K562 (cell line): ENCODE measurements around the gene DUS3L. TPM values are rescaled to one million over a fixed set of nuclear protein-coding genes. Genes with fewer than 3 reads are reported as not detected.

ENCODE experiments used
- IFI16 ChIP-seq: fragments of 250-450 bp; sonication (Bioruptor Pico); IDR thresholded peaks from 2 replicates; pipeline ENCODE4 v2.1.2; 2022; ENCODE audit warnings: mild to moderate bottlenecking, inconsistent platforms
- MEF2A ChIP-seq: IDR thresholded peaks from 2 replicates; pipeline ENCODE4 v1.6.1; 2011; ENCODE audit warnings: low read depth, mild to moderate bottlenecking, low read length, moderate library complexity; ENCODE audit not compliant: control insufficient read depth
- MEF2D ChIP-seq: conservative IDR thresholded peaks from 2 replicates; pipeline ENCODE4 v1.6.1; 2016; ENCODE audit warnings: low read depth, missing genetic modification characterization, missing compliant biosample characterization
- MTA1 ChIP-seq: fragments of 450-650 bp; IDR thresholded peaks from 2 replicates; pipeline ENCODE4 v1.6.1; 2017; ENCODE audit warnings: borderline replicate concordance
- RBM34 ChIP-seq: fragments of 200-400 bp; formaldehyde crosslinking; IDR thresholded peaks from 2 replicates; pipeline ENCODE4 v1.6.1; 2018; ENCODE audit warnings: low read length, borderline replicate concordance; ENCODE audit not compliant: insufficient read depth
- SIN3A ChIP-seq, 2 experiments: fragments of 150-350 bp in 1 of 2; IDR thresholded peaks; 2 replicates each; pipeline ENCODE4 v1.6.1; 2011 to 2016; ENCODE audit warnings: borderline replicate concordance in 2 of 2, low read depth in 2 of 2, low read length in 2 of 2, mild to moderate bottlenecking in 2 of 2, moderate library complexity in 2 of 2; ENCODE audit not compliant: control insufficient read depth in 1 of 2
- TBP ChIP-seq: optimal IDR thresholded peaks from 2 replicates; pipeline ENCODE3; 2011; ENCODE audit warnings: low read depth, low read length, improper control_type of control experiment
- ZNF174 ChIP-seq: fragments of 250-450 bp; sonication (Bioruptor Pico); IDR thresholded peaks from 2 replicates; pipeline ENCODE4 v1.4.0; 2020; ENCODE audit warnings: mild to moderate bottlenecking
- ZNF830 ChIP-seq: fragments of 250-450 bp; sonication (Bioruptor Pico); IDR thresholded peaks from 2 replicates; pipeline ENCODE4 v1.5.0; 2021; ENCODE audit warnings: mild to moderate bottlenecking
- polyA plus RNA-seq, 8 experiments: library from polyadenylated mRNA; depleted of rRNA in 4 of 8; stranded (reverse) in 5 of 8; unstranded in 3 of 8; fragments of >200 nt; fragmentation: Nextera tagmentation in 2 of 8; fragmentation: Illumina TruSeq in 1 of 8; extraction: Ambion mirVana in 2 of 8; extraction: Trizol in 1 of 8; gene quantifications; 2 replicates each; pipeline versions ENCODE4 v1.2.1 to v1.2.3, GENCODE V29; 2011 to 2014; ENCODE audit warnings: inconsistent platforms in 1 of 8, missing spikeins in 1 of 8
- total RNA-seq, 7 experiments: library from RNA; depleted of rRNA in 6 of 7; stranded (reverse); fragments of >200 nt in 6 of 7; fragmentation: Illumina TruSeq in 2 of 7; extraction: Trizol in 2 of 7; gene quantifications; 2 replicates each; pipeline versions ENCODE4 v1.2.1 to v1.2.3, GENCODE V29; 2011 to 2021; ENCODE audit warnings: low replicate concordance in 1 of 7
- TF ChIP-seq, protein P1 (sequence below): fragments of 450-650 bp; formaldehyde crosslinking; IDR thresholded peaks from 2 replicates; pipeline ENCODE4 v1.4.0; 2020; ENCODE audit warnings: mild to moderate bottlenecking, moderate library complexity
- TF ChIP-seq, protein P2 (sequence below): IDR thresholded peaks from 2 replicates; pipeline ENCODE4 v1.6.1; 2011; ENCODE audit not compliant: insufficient read length; ENCODE audit errors: extremely low read depth

The DUS3L gene
- total and polyA plus RNA-seq, 9 of the 15 experiments (the other 6 are each of a cell fraction or from before 2014, with no cell fraction given), result 1.7 to 102 (median 77.5) TPM

DNA sequence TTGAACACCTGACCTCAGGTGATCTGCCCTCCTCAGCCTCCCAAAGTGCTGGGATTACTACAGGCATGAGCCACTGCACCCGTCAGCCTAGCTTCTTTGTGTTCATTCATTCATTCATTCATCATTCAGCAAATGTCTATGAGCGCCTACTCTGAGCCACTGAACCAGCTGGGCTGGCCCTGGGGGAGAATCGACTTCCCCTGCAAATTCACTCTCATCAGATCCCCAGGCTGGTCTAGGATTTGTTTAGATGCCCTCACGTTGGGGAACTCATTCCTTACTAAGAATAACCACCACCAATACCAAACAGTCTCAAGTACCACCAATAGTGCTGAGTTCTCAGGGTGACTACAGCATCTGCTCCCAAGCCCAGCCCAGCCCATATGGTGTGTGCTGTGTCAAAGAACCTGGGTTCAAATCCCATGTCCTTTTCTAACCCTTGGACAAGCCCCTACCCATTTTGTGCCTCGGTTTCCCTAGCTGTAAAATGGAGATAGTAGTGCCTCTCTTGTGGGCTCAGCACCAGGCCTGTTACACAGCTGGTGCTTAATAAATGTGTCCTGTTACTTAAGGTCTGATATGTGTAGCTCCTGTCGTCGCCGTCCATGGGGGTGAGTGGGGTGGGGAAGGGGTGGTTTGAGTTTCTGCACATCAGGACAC is 30.7 kb upstream of the DUS3L start (continued):
- TF ChIP-seq, protein P1, sequence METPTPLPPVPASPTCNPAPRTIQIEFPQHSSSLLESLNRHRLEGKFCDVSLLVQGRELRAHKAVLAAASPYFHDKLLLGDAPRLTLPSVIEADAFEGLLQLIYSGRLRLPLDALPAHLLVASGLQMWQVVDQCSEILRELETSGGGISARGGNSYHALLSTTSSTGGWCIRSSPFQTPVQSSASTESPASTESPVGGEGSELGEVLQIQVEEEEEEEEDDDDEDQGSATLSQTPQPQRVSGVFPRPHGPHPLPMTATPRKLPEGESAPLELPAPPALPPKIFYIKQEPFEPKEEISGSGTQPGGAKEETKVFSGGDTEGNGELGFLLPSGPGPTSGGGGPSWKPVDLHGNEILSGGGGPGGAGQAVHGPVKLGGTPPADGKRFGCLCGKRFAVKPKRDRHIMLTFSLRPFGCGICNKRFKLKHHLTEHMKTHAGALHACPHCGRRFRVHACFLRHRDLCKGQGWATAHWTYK (CRISPR knock-in tag), result no peak
- TF ChIP-seq TBP (peak; percentile 77), SIN3A (IDR thresholded peaks at IDR 0.05; ENCODE audit: borderline replicate concordance in 2 of 2, control insufficient read depth in 1 of 2, low read depth in 2 of 2, low read length in 2 of 2) (0 out of 4 replicates have a peak, but pooled peaks of 1 of the 2 experiments have one; percentile 14), ZNF174 (CRISPR knock-in tag) (no peak), ZNF830 (CRISPR knock-in tag) (no peak), MTA1 (no peak), MEF2D (tag) (no peak), MEF2A (no peak), RBM34 (no peak), IFI16 (CRISPR knock-in tag) (no peak)
- TF ChIP-seq, protein P2, sequence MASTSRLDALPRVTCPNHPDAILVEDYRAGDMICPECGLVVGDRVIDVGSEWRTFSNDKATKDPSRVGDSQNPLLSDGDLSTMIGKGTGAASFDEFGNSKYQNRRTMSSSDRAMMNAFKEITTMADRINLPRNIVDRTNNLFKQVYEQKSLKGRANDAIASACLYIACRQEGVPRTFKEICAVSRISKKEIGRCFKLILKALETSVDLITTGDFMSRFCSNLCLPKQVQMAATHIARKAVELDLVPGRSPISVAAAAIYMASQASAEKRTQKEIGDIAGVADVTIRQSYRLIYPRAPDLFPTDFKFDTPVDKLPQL, result peak; percentile 56
